GM21360 (cell line): ENCODE results near the gene ARHGAP26.
"Not testable (repeated sequence)": the region's sequence is repeated elsewhere in the genome, so short reads cannot be mapped to it uniquely, and the experiment has no call there.

Experiments
- ATAC-seq: cut with Tn5 transposase; IDR thresholded peaks from one replicate; pipeline ENCODE4 v1.9.1; 2021; ENCODE audit warnings: mild to moderate bottlenecking, moderate library complexity; ENCODE audit not compliant: unreplicated experiment

ARHGAP26 gene

GRCh38 chr5:142952229-142952628 is 182.1 kb downstream of the ARHGAP26 start:
- no peak for ATAC-seq

GRCh38 chr5:142952871-142953270 is 182.7 kb downstream of the ARHGAP26 start:
- not testable (repeated sequence) for ATAC-seq

- no peak for ATAC-seq
Measured at GRCh38 chr5:142954455-142954854, 184.3 kb downstream of the ARHGAP26 start.

GRCh38 chr5:142955628-142956027 is 185.5 kb downstream of the ARHGAP26 start:
- no peak for ATAC-seq

- no peak for ATAC-seq
Measured at GRCh38 chr5:142957528-142957927, 187.4 kb downstream of the ARHGAP26 start.

DNA sequence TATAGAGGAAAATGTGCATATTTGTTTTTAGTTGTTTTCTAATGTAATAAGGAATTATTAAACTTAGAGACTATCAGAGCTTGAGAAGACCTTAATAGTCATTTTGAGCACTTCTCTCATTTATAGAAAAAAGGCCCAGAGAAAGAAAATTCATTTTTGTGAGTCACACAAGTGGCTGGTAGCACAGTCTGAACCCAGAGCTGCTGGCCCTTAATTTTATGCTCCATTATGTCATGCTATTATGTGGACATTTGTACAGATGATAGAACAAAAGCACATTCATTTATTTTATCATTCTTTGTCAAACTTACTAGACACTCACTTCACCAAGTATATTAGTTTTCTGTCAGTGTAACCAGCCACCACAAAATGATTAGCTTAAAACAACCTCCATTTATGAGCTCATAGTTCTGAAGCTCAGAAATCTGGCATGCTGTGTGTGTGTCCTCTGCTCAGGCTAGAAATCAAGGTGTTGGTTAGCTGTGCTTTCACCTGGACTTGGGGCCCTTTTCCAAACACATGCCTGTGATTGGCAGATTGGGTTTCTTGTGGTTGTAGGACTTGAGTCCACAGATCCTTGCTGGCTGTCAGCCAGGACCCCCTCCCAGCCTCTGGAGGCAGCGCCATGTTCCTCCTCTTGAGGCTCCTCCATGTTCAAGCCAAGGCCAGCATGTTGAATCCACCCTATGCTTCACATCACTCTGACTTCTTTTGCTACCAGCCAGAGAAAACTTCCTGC is 188.9 kb downstream of the ARHGAP26 start:
- ATAC-seq = no peak

DNA sequence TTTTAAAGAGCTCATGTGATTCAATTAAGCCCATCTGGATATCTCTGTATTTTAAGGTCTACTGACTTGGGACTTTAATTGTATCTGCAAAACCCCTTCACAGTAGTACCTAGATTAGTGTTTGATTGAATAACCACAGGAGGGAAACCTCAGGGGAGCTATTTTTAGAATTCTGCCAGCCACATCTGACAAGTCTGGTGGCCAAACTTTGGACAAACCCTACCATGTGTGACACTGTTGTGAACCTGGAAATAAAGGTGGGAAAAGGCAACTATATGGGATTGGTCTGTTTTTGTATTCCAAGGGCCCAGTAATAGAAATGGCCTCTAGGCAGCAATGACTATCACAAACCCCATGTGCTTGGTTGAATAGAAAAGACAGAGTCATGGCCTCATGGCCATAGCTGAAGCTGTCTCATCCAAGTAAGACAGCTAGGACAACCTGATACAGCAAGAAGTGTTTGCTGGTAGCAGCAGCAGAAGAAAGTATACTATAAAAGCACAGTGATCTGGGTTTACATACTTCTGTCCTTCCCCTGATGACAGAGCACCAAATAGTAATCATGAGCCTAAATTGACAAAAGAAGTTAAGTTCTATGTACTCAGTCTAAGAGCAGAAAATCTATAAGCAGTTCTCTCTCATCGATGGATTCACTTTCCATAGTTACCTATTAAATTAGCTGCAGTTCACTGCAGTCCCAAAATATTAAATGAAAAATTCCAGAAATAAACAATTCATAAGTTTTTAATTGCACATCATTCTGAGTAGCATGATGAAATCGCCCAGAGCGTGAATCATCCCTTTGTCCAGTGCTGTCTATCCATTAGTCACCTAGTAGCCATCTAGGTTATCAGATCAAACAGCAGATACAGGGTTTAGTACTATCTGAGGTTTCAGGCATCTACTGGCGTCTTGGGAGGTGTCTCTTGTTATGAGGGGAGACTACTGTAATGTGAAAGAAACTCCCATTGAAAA is 189.8 kb downstream of the ARHGAP26 start:
- ATAC-seq = no peak

DNA sequence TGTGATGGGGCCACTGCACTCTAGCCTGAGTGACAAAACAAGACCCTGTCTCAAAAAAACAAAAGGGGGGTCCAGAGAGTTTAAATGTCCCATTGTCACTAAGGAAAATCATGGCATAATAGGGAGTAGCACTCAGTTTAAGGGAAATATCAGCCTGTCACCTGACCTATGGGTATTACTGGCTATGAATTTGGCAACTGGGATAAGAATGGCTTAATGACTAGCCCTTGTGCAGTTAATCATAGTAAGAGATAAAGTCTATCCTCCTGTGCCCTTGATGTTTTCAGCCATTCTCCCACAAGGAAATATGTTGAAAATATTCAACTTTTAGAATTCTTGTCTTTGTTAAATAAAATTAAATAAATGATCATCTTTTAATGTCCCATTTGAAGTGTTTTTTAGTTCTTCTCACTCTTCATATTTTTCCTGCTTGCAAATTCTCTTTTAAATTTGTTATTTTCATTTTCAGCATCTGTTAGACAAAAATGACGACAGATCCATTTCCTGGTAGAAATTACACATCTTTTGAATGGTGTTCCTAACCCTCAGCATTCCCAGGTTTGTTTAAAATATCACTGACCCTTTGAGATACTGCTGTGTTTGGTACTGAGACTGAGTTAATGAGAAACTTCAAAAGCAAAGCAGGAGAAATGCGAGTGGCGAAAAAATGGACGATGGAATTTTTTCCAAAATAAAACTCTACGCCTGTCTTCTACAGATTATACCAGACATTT is 191.4 kb downstream of the ARHGAP26 start:
- ATAC-seq = no peak

- no peak for ATAC-seq
Measured at GRCh38 chr5:142962174-142962533, 192.0 kb downstream of the ARHGAP26 start.

DNA sequence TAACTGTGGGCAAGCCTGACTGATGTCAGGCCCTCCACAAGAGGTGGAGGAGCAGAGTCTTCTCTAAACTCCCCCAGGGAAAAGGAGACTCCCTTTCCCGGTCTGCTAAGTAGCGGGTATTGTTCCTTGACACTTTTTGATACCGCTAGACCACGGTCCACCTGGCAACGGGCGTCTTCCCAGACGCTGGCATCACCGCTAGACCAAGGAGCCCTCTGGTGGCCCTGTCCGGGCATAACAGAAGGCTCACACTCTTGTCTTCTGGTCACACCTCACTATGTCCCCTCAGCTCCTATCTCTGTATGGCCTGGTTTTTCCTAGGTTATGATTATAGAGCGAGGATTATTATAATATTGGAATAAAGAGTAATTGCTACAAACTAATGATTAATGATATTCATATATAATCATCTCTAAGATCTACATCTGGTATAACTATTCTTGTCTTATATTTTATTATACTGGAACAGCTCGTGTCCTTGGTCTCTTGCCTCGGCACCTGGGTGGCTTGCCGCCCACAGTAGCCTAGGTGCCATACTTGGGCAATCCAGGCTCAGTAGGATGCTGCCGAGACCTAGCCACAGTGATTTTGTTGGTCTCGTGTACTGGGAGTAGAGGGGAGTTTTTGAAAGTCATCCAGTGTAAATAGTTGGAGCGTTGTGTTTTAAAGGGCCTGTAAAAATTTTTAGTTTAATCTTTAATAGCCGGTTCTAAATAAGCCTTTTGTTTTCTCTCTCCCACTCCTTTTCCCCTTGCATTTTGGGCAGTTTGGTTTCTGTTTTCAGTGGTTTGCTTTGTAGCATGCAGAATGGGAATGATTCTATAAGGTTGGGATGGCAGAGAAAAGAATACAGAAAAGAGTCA is 195.3 kb downstream of the ARHGAP26 start:
- ATAC-seq = not testable (repeated sequence)

DNA sequence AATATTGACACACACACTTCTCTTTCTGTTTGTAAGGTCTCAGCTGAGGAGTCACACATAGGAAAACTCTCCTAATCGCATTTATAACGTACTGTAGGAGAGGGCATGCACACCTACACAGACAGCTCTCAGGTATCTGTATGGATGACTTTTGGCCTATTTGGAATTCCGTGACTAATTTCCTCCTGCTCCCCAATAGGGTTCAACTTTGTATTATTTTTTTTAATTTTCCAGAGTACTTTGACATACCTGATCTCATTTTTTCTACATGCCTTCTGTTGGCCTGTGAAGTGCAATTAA is 195.9 kb downstream of the ARHGAP26 start:
- ATAC-seq = no peak

DNA sequence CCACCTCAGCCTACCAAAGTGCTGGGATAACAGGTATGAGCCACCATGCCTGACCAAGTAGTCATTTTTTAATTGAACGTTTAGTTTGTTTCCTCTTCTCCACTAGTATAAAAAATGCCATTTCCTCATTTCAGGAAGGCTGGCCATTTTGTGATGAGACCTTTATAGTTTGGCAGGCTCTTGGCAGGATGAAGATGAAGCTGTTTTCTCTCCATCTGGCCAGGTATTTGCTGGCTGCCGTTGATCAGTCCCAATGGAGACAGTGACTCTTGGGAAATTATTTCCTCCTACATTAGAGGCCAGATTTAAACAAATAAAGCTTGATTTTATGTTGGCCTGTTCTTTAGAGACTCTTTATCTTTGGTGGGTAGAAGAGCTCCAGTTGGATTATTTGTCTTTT is 199.0 kb downstream of the ARHGAP26 start:
- no peak for ATAC-seq

DNA sequence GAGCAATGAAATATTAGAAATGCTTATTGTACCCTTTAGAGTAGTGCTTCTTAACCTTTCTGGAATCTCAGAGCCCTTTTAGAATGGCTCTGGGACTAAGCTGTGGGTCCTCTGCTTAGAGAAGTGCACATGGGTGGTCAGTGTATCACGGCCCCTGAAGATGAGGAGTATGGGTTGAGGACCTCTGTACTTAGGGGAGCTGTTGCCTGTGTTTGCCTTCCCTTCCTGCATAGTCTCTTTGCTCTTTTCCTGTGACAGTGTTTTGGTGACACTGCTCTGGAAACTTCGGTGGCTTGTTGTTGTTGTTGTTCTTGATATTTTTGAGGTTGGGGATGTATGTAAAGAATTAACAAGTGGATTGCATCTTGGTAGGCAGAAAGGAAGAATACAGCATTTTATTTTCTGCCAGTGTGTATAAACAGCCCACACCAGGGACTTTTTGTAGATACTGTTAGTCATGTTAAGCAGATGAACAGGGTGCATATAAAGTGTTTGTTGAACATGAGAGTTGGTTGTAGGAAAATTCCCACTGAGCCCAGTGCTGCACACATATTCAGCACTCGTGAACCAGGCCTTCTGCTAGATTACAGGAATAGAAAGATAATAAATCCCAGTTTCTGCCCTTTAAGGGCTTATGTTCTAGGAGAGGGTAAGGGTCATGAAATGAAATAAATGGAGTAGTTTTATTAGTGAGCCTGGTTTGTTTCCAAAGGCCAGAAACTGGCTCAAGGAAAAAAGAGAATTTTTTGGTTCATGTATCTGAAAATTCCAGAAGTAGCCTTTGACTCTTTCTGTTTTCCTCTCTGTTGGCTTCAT is 199.7 kb downstream of the ARHGAP26 start:
- no peak for ATAC-seq

- no peak for ATAC-seq
Measured at GRCh38 chr5:142970440-142971030, 200.4 kb downstream of the ARHGAP26 start.

- no peak for ATAC-seq
Measured at GRCh38 chr5:142971303-142972013, 201.3 kb downstream of the ARHGAP26 start.

DNA sequence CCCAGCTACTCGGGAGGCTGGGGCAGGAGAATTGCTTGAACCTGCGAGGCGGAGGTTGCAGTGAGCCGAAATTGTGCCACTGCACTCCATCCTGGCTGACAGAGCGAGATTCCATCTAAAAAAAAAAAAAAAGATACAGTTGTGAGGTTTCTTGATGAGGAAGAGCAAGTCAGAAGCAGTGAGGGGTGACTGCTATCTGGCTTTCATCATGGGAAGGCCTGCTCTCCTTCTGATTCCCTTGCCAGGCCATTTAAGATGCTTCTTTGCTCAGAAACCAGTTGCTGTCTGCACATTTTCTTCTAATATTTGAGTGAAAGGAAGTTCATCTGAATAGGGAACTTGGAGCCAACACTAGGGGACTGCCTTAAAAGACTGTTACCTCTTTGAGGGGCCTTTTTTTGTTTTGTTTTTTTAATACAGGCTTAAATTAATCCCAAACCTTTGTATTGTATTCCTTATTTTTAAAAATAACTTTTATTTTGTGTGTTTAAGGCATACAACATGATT is 201.9 kb downstream of the ARHGAP26 start:
- no peak for ATAC-seq

DNA sequence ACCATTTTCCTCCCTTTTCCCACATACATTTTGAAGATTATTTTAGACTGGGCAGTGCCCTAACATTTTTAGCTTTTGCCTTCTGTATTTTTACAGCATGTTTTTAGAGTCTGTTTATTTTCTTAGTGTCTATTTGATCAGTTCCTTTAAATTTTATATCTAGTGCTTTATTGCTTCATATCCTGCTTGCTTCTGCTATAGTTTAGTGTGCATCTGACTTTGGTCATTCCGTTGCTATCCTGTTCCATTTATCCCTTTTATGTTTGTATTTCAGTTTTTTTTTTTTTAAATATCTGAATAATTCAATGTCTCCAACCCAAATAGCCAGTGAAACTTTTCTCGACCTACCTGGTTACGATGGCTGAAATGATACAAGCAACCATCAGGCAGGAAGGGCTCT is 203.8 kb downstream of the ARHGAP26 start:
- ATAC-seq = no peak

- no peak for ATAC-seq
Measured at GRCh38 chr5:142974409-142974808, 204.2 kb downstream of the ARHGAP26 start.

- no peak for ATAC-seq
Measured at GRCh38 chr5:142976861-142977260, 206.7 kb downstream of the ARHGAP26 start.
